Spleen (tissue), 7 donors: ENCODE results near the gene TREH.

Experiments
- POLR2AphosphoS5 ChIP-seq, 3 donors: sonication (generic); formaldehyde crosslinking; IDR thresholded peaks; one replicate each; pipeline ENCODE4 v1.5.1; 2017; ENCODE audit warnings: antibody characterized with exemption in 3 of 3
- TF ChIP-seq, protein P1 (sequence below), 11 experiments: fragments of 200-600 bp in 7 of 11; fragments of 450-650 bp in 4 of 11; sonication (generic) in 4 of 11; IDR thresholded peaks in 8 of 11; conservative IDR thresholded peaks in 3 of 11; 1 replicate in 7 of 11; 2 replicates in 4 of 11; pipeline versions ENCODE4 v1.4.0 to v1.8.0; 2016 to 2021; ENCODE audit warnings: antibody characterized with exemption in 11 of 11, inconsistent platforms in 4 of 11, mild to moderate bottlenecking in 1 of 11
- donor health status: DM: no; HTN: no; CAD: no; lungs with moderate emphysema.
- donor health status: DM: no; HTN: no; CAD: no.
- donor health status: DM: no; HTN: no; CAD: no.

- TF ChIP-seq, protein P1, sequence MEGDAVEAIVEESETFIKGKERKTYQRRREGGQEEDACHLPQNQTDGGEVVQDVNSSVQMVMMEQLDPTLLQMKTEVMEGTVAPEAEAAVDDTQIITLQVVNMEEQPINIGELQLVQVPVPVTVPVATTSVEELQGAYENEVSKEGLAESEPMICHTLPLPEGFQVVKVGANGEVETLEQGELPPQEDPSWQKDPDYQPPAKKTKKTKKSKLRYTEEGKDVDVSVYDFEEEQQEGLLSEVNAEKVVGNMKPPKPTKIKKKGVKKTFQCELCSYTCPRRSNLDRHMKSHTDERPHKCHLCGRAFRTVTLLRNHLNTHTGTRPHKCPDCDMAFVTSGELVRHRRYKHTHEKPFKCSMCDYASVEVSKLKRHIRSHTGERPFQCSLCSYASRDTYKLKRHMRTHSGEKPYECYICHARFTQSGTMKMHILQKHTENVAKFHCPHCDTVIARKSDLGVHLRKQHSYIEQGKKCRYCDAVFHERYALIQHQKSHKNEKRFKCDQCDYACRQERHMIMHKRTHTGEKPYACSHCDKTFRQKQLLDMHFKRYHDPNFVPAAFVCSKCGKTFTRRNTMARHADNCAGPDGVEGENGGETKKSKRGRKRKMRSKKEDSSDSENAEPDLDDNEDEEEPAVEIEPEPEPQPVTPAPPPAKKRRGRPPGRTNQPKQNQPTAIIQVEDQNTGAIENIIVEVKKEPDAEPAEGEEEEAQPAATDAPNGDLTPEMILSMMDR (IDR thresholded peaks at IDR 0.05 in 8 of 11, conservative IDR thresholded peaks at IDR 0.05 in 3 of 11) = no peak
- TF ChIP-seq POLR2AphosphoS5 (IDR thresholded peaks at IDR 0.05) = no peak
Observed at GRCh38 chr11:118715245-118715831, 35.9 kb upstream of the TREH start.
